Motor neuron (in vitro differentiated cells): Measurements from ENCODE around the gene MAGI1. TPM values are rescaled to one million over a fixed set of nuclear protein-coding genes. Genes with fewer than 3 reads are reported as not detected.
A peak's percentile ranks its signal among the peaks of the same experiment; 100 is the strongest.

Experiments used
- ATAC-seq, 8 experiments: fragments of 200-7000 bp; cut with Tn5 transposase; replicated peaks in 6 of 8; 2 replicates each; pipeline ENCODE4 v1.8.0; 2021; ENCODE audit warnings: mild to moderate bottlenecking in 8 of 8, moderate library complexity in 8 of 8
- H3K27ac ChIP-seq, 2 donors: fragments of 250-450 bp; sonication (Bioruptor Pico); 2 replicates each; pipeline ENCODE4 v1.9.0; 2021; ENCODE audit warnings: antibody characterized with exemption in 2 of 2, mild to moderate bottlenecking in 2 of 2, moderate library complexity in 1 of 2
- H3K4me1 ChIP-seq, 2 donors: fragments of 250-450 bp; sonication (Bioruptor Pico); replicated peaks in 1 of 2; 2 replicates each; pipeline ENCODE4 v1.6.1; 2021; ENCODE audit warnings: antibody characterized with exemption in 2 of 2, mild to moderate bottlenecking in 2 of 2, moderate library complexity in 1 of 2
- H3K4me3 ChIP-seq, 5 donors: fragments of 250-450 bp; sonication (Bioruptor Pico); 2 replicates each; pipeline ENCODE4 v1.9.0; 2021; ENCODE audit warnings: antibody characterized with exemption in 5 of 5, mild to moderate bottlenecking in 5 of 5, moderate library complexity in 4 of 5
- whole genome bisulfite sequencing, 10 experiments: fragments of 450-650 bp; shearing (Covaris generic); methylation state at CpG; one replicate each; pipeline ENCODE4 v1.0.0; 2022; 5-methylcytosine and 5-hydroxymethylcytosine counted together
- in situ Hi-C, 9 experiments: fragments of 400-800 bp; cut with MboI; loops; one replicate each; pipeline ENCODE4 v1.15.0; 2021; ENCODE audit warnings: low sequenced_read_pairs in 9 of 9, low pct_unique_long_range_greater_than_20kb in 2 of 9; ENCODE audit not compliant: unreplicated experiment in 9 of 9
- total RNA-seq, 8 experiments: library from RNA; unstranded; fragments of 300-600 nt; gene quantifications; 2 replicates each; pipeline versions ENCODE4 v1.2.3 to v1.2.4, GENCODE V29; 2022

MAGI1 gene
- total RNA-seq, 8 experiments from 2014 or later = 25.3 to 66.3 (median 38.2) TPM

- ATAC-seq = no peak
- Histone ChIP-seq H3K27ac (no peak overlapping the region), H3K4me1 (no peaks in the 10 kb centered on the region), H3K4me3 (no peak overlapping the region)
- WGBS, 10 experiments = 30 to 100% (median 63%) methylated on average over 1 to 2 of the region's 3 CpGs; no CpG with 5 or more reads in 5 of the 10 experiments
- in situ Hi-C loops = no loop called here
These were observed 694.3 kb downstream of the MAGI1 start for GRCh38 chr3:65344444-65344843.

- WGBS, 10 experiments = 10 to 100% (median 54%) methylated on average over 1 to 4 of the region's 4 CpGs; no CpG with 5 or more reads in 2 of the 10 experiments
- in situ Hi-C loops = no loop called here
- peaks cover 0 to 4% of the 10 kb centered on the region in 2 donors for H3K4me1 ChIP-seq
- H3K4me3 ChIP-seq = no peak overlapping the region
- no peak overlapping the region for H3K27ac ChIP-seq
- ATAC-seq = no peak
These were observed 695.0 kb downstream of the MAGI1 start for GRCh38 chr3:65343736-65344135.

GRCh38 chr3:65343026-65343425 lies 695.7 kb downstream of the MAGI1 start:
- in situ Hi-C loops = no loop called here
- Histone ChIP-seq H3K4me1 (peaks cover 0 to 4% of the 10 kb centered on the region in 2 donors), H3K27ac (no peak overlapping the region), H3K4me3 (no peak overlapping the region)
- 0 to 100% (median 90%) methylated on average over 1 to 6 of the region's 6 CpGs; no CpG with 5 or more reads in 1 of the 10 experiments for WGBS, 10 experiments
- ATAC-seq = no peak

GRCh38 chr3:65342084-65342683 lies 696.5 kb downstream of the MAGI1 start:
- Histone ChIP-seq H3K27ac (no peak overlapping the region), H3K4me3 (no peak overlapping the region), H3K4me1 (peaks cover 0 to 4% of the 10 kb centered on the region in 2 donors)
- ATAC-seq = peak in 3 of 8 experiments; percentile 60 to 95 (median 64)
- 48 to 94% (median 72%) methylated on average over 4 to 10 of the region's 12 CpGs; no CpG with 5 or more reads in 1 of the 10 experiments for WGBS, 10 experiments
- in situ Hi-C loops = no loop called here

GRCh38 chr3:65339192-65339740 lies 699.5 kb downstream of the MAGI1 start:
- WGBS, 10 experiments = 0 to 100% (median 83%) methylated on average over 1 to 2 of the region's 2 CpGs; no CpG with 5 or more reads in 1 of the 10 experiments
- Histone ChIP-seq H3K27ac (no peak overlapping the region), H3K4me1 (peaks cover 6 to 12% of the 10 kb centered on the region in 2 donors), H3K4me3 (no peak overlapping the region)
- peak in 1 of 8 experiments; percentile 78 for ATAC-seq
- in situ Hi-C loops = no loop called here

GRCh38 chr3:65338571-65338970 lies 700.1 kb downstream of the MAGI1 start:
- no peak overlapping the region for H3K27ac ChIP-seq
- in situ Hi-C loops = no loop called here
- peaks cover 12 to 18% of the 10 kb centered on the region in 2 donors for H3K4me1 ChIP-seq
- no peak overlapping the region for H3K4me3 ChIP-seq
- ATAC-seq = no peak

GRCh38 chr3:65335587-65335986 lies 703.1 kb downstream of the MAGI1 start:
- 47 to 100% (median 73%) methylated on average over 2 to 3 of the region's 3 CpGs; no CpG with 5 or more reads in 3 of the 10 experiments for whole genome bisulfite sequencing, 10 experiments
- no peak overlapping the region for H3K4me3 ChIP-seq
- H3K4me1 ChIP-seq = peaks cover 12 to 18% of the 10 kb centered on the region in 2 donors
- in situ Hi-C loops = no loop called here
- no peak for ATAC-seq
- no peak overlapping the region for H3K27ac ChIP-seq

- in situ Hi-C loops = no loop called here
- 0 to 50% (median 10%) methylated on average over 1 of the region's 1 CpG; no CpG with 5 or more reads in 6 of the 10 experiments for WGBS, 10 experiments
- Histone ChIP-seq H3K4me3 (no peak overlapping the region), H3K4me1 (peaks cover 12 to 20% of the 10 kb centered on the region in 2 donors), H3K27ac (no peak overlapping the region)
- peak in 7 of 8 experiments; percentile 24 to 74 (median 45) for ATAC-seq
These were observed 704.6 kb downstream of the MAGI1 start for GRCh38 chr3:65334045-65334665.

- Histone ChIP-seq H3K4me1 (peaks cover 12 to 19% of the 10 kb centered on the region in 2 donors), H3K4me3 (no peak overlapping the region), H3K27ac (no peak overlapping the region)
- 43 to 100% (median 93%) methylated on average over 2 to 3 of the region's 3 CpGs; no CpG with 5 or more reads in 6 of the 10 experiments for WGBS, 10 experiments
- ATAC-seq = no peak
- in situ Hi-C loops = no loop called here
These were observed 707.0 kb downstream of the MAGI1 start for GRCh38 chr3:65331730-65332129.

- H3K4me3 ChIP-seq = no peak overlapping the region
- ATAC-seq = peak in 4 of 8 experiments; percentile 23 to 55 (median 46)
- WGBS, 10 experiments = 4 to 98% (median 79%) methylated on average over 2 to 6 of the region's 6 CpGs
- H3K27ac ChIP-seq = no peak overlapping the region
- H3K4me1 ChIP-seq = peaks cover 12 to 19% of the 10 kb centered on the region in 2 donors
- in situ Hi-C loops = no loop called here
These were observed 708.6 kb downstream of the MAGI1 start for GRCh38 chr3:65330072-65330471.

GRCh38 chr3:65328148-65328547 lies 710.6 kb downstream of the MAGI1 start:
- in situ Hi-C loops = no loop called here
- H3K27ac ChIP-seq = no peak overlapping the region
- no peak overlapping the region for H3K4me3 ChIP-seq

GRCh38 chr3:65326574-65326973 lies 712.1 kb downstream of the MAGI1 start:
- WGBS, 10 experiments = 31 to 100% (median 90%) methylated on average over 1 to 3 of the region's 3 CpGs; no CpG with 5 or more reads in 1 of the 10 experiments
- H3K4me3 ChIP-seq = no peak overlapping the region
- in situ Hi-C loops = no loop called here
- ATAC-seq = no peak
- no peak overlapping the region for H3K27ac ChIP-seq
- peaks cover 0 to 5% of the 10 kb centered on the region in 2 donors for H3K4me1 ChIP-seq

More at GRCh38 chr3:65328148-65328547, 710.6 kb downstream of the MAGI1 start:
- ATAC-seq = no peak
- H3K4me1 ChIP-seq = peaks cover 0 to 5% of the 10 kb centered on the region in 2 donors
- 40 to 100% (median 89%) methylated on average over 1 to 4 of the region's 4 CpGs; no CpG with 5 or more reads in 1 of the 10 experiments for WGBS, 10 experiments

GRCh38 chr3:65322910-65323309 lies 715.8 kb downstream of the MAGI1 start:
- no peak overlapping the region for H3K4me3 ChIP-seq
- in situ Hi-C loops = no loop called here
- ATAC-seq = no peak
- H3K27ac ChIP-seq = no peak overlapping the region
- WGBS, 10 experiments = 22 to 100% (median 80%) methylated on average over 1 to 7 of the region's 7 CpGs; no CpG with 5 or more reads in 1 of the 10 experiments
- no peaks in the 10 kb centered on the region for H3K4me1 ChIP-seq
